Esophagus squamous epithelium (tissue), 4 donors: ENCODE measurements around the gene RAB4B.

ENCODE experiments used
- CTCF ChIP-seq, 6 experiments: fragments of 450-650 bp in 4 of 6; fragments of 200-600 bp in 2 of 6; sonication (generic) in 2 of 6; IDR thresholded peaks; one replicate each; pipeline ENCODE4 v1.5.1; 2016 to 2019; ENCODE audit warnings: antibody characterized with exemption in 6 of 6, mild to moderate bottlenecking in 4 of 6, moderate library complexity in 4 of 6
- POLR2A ChIP-seq, 4 donors: fragments of 450-650 bp; IDR thresholded peaks; one replicate each; pipeline ENCODE4 v1.6.1; 2017; ENCODE audit warnings: antibody characterized with exemption in 4 of 4, mild to moderate bottlenecking in 4 of 4, moderate library complexity in 3 of 4

GRCh38 chr19:40813182-40813581 lies 35.1 kb downstream of the RAB4B start:
- TF ChIP-seq CTCF (IDR thresholded peaks at IDR 0.05) (no peak), POLR2A (IDR thresholded peaks at IDR 0.05) (no peak)
